Esophagus muscularis mucosa (tissue), 3 donors: ENCODE measurements around the gene PSMA4.

Experiments used
- CTCF ChIP-seq, 3 experiments: fragments of 200-600 bp in 2 of 3; fragments of 450-650 bp in 1 of 3; sonication (generic) in 2 of 3; IDR thresholded peaks; one replicate each; pipeline ENCODE4 v1.5.1; 2017 to 2019; ENCODE audit warnings: antibody characterized with exemption in 3 of 3, mild to moderate bottlenecking in 2 of 3, moderate library complexity in 1 of 3
- EP300 ChIP-seq: sonication (generic); formaldehyde crosslinking; IDR thresholded peaks from one replicate; pipeline ENCODE4 v1.6.1; 2017; ENCODE audit warnings: antibody characterized with exemption

- TF ChIP-seq CTCF (IDR thresholded peaks at IDR 0.05) = no peak
- TF ChIP-seq EP300 = no peak
Observed at GRCh38 chr15:78538358-78538757, 1.9 kb upstream of the PSMA4 start.
